AG10803 (cell line): ENCODE measurements around the gene GAA.

ENCODE experiments used
- DNase-seq: peaks from one replicate; pipeline ENCODE4 v3.0.0; 2010; ENCODE audit warnings: low read depth
- H3K4me3 ChIP-seq: 2 replicates; pipeline ENCODE4 v1.5.1; 2011; ENCODE audit warnings: mild to moderate bottlenecking, low read length, control low read depth
- CTCF ChIP-seq: conservative IDR thresholded peaks from 2 replicates; pipeline ENCODE4 v1.5.1; 2011; ENCODE audit warnings: mild to moderate bottlenecking, low read length, control low read depth, inconsistent platforms

Gene GAA

GRCh38 chr17:80123791-80124190 is 22.4 kb downstream of the GAA start:
- H3K4me3 ChIP-seq = no peak overlapping the region
- TF ChIP-seq CTCF = no peak
- DNase-seq = peak; percentile 48

- peak; percentile 62 for DNase-seq
- TF ChIP-seq CTCF = peak; percentile 43
- no peak overlapping the region for H3K4me3 ChIP-seq
Measured at GRCh38 chr17:80124351-80124981, 23.1 kb downstream of the GAA start.

- no peak overlapping the region for H3K4me3 ChIP-seq
- peak; percentile 94 for DNase-seq
- no peak for TF ChIP-seq CTCF
Measured at GRCh38 chr17:80125656-80126448, 24.5 kb downstream of the GAA start.

- TF ChIP-seq CTCF = no peak
- no peak for DNase-seq
- no peak overlapping the region for H3K4me3 ChIP-seq
Measured at GRCh38 chr17:80126449-80126715, 25.0 kb downstream of the GAA start.

- no peak overlapping the region for H3K4me3 ChIP-seq
- no peak for TF ChIP-seq CTCF
- DNase-seq = peak; percentile 17
Measured at GRCh38 chr17:80129006-80129565, 27.7 kb downstream of the GAA start.

GRCh38 chr17:80130992-80131391 is 29.6 kb downstream of the GAA start:
- DNase-seq = no peak
- no peak overlapping the region for H3K4me3 ChIP-seq
- no peak for TF ChIP-seq CTCF

- no peak for DNase-seq
- TF ChIP-seq CTCF = no peak
Measured at GRCh38 chr17:80132906-80133625, 31.7 kb downstream of the GAA start.

More at GRCh38 chr17:80132906-80133625, 31.7 kb downstream of the GAA start:
- no peak overlapping the region for H3K4me3 ChIP-seq
